Stimulated activated naive CD4-positive, alpha-beta T cell treated with Interleukin-2 at 50 U/mL for 16 hours (primary cell): ENCODE data around the gene NCKAP5.

Experiments used
- DNase-seq: peaks from one replicate; lab custom pipeline; 2025; lab: John Stamatoyannopoulos, UW

Gene NCKAP5

GRCh38 chr2:133333181-133333580 lies 235.1 kb downstream of the NCKAP5 start:
- no peak for DNase-seq

GRCh38 chr2:133331436-133331835 lies 236.8 kb downstream of the NCKAP5 start:
- no peak for DNase-seq

GRCh38 chr2:133326652-133327397 lies 241.4 kb downstream of the NCKAP5 start:
- DNase-seq = no peak

GRCh38 chr2:133324150-133324561 lies 244.1 kb downstream of the NCKAP5 start:
- no peak for DNase-seq

GRCh38 chr2:133322909-133323308 lies 245.4 kb downstream of the NCKAP5 start:
- no peak for DNase-seq

GRCh38 chr2:133317178-133317577 lies 251.1 kb downstream of the NCKAP5 start:
- DNase-seq = no peak

GRCh38 chr2:133316557-133316956 lies 251.7 kb downstream of the NCKAP5 start:
- no peak for DNase-seq

- DNase-seq = no peak
Observed at GRCh38 chr2:133315280-133315679, 253.0 kb downstream of the NCKAP5 start.

GRCh38 chr2:133314795-133315194 lies 253.5 kb downstream of the NCKAP5 start:
- DNase-seq = no peak

- no peak for DNase-seq
Observed at GRCh38 chr2:133312038-133312729, 256.1 kb downstream of the NCKAP5 start.

GRCh38 chr2:133306236-133306635 lies 262.0 kb downstream of the NCKAP5 start:
- DNase-seq = no peak

- DNase-seq = no peak
Observed at GRCh38 chr2:133304344-133304743, 263.9 kb downstream of the NCKAP5 start.

GRCh38 chr2:133303150-133303549 lies 265.1 kb downstream of the NCKAP5 start:
- no peak for DNase-seq

- no peak for DNase-seq
Observed at GRCh38 chr2:133296401-133296800, 271.9 kb downstream of the NCKAP5 start.

GRCh38 chr2:133293544-133294353 lies 274.5 kb downstream of the NCKAP5 start:
- no peak for DNase-seq

- DNase-seq = no peak
Observed at GRCh38 chr2:133292259-133292658, 276.0 kb downstream of the NCKAP5 start.

- DNase-seq = no peak
Observed at GRCh38 chr2:133287709-133288108, 280.6 kb downstream of the NCKAP5 start.

GRCh38 chr2:133286326-133286922 lies 281.8 kb downstream of the NCKAP5 start:
- DNase-seq = no peak

- no peak for DNase-seq
Observed at GRCh38 chr2:133273031-133273430, 295.2 kb downstream of the NCKAP5 start.

GRCh38 chr2:133271105-133271504 lies 297.2 kb downstream of the NCKAP5 start:
- no peak for DNase-seq

GRCh38 chr2:133270550-133270949 lies 297.7 kb downstream of the NCKAP5 start:
- DNase-seq = no peak

GRCh38 chr2:133266926-133267590 lies 301.2 kb downstream of the NCKAP5 start:
- DNase-seq = no peak
